Testis (tissue), 2 donors: ENCODE measurements around the gene CRHR2.

Experiments used
- CTCF ChIP-seq, 3 experiments: fragments of 450-650 bp in 2 of 3; fragments of 200-600 bp in 1 of 3; sonication (generic) in 1 of 3; IDR thresholded peaks; one replicate each; pipeline ENCODE4 v1.5.1; 2016 to 2019; ENCODE audit warnings: antibody characterized with exemption in 3 of 3, mild to moderate bottlenecking in 2 of 3, moderate library complexity in 1 of 3
- POLR2A ChIP-seq: fragments of 450-650 bp; IDR thresholded peaks from one replicate; pipeline ENCODE4 v1.6.1; 2017; ENCODE audit warnings: antibody characterized with exemption, mild to moderate bottlenecking, moderate library complexity

- no peak for TF ChIP-seq CTCF (IDR thresholded peaks at IDR 0.05)
- TF ChIP-seq POLR2A: no peak
Measured at GRCh38 chr7:30728591-30729100, 46.4 kb upstream of the CRHR2 start.
